Skin epidermis (tissue), 12 donors: ENCODE measurements around the gene CCR1.
"Not testable (repeated sequence)": the region's sequence is repeated elsewhere in the genome, so short reads cannot be mapped to it uniquely, and the experiment has no call there.

Experiments
- H3K27ac ChIP-seq, 21 experiments: fragments of 200-600 bp; sonication (generic) in 11 of 21; one replicate each; pipeline ENCODE4 v1.5.0; 2020; ENCODE audit warnings: mild to moderate bottlenecking in 3 of 21, inconsistent platforms in 2 of 21, moderate library complexity in 2 of 21
- H3K4me3 ChIP-seq, 7 experiments: fragments of 200-600 bp; sonication (generic) in 2 of 7; one replicate each; pipeline ENCODE4 v1.5.0; 2020; ENCODE audit warnings: inconsistent platforms in 2 of 7, mild to moderate bottlenecking in 2 of 7, moderate library complexity in 1 of 7

Gene CCR1

GRCh38 chr3:46187341-46187700, 20.8 kb downstream of the CCR1 start:
- Histone ChIP-seq H3K27ac (peak overlapping the region in 1 of 21 experiments; percentile 7), H3K4me3 (no peak overlapping the region)

- H3K4me3 ChIP-seq: no peak overlapping the region
- peak overlapping the region in 2 of 21 experiments; percentile 7 to 15 for H3K27ac ChIP-seq
Observed at GRCh38 chr3:46186471-46187340, 21.4 kb downstream of the CCR1 start.

- H3K27ac ChIP-seq: peak overlapping the region in 2 of 21 experiments; percentile 35 to 49
Observed at GRCh38 chr3:46184469-46184868, 23.6 kb downstream of the CCR1 start.

GRCh38 chr3:46183330-46183729, 24.8 kb downstream of the CCR1 start:
- Histone ChIP-seq H3K27ac (peak overlapping the region in 1 of 21 experiments; percentile 3), H3K4me3 (no peak overlapping the region)

More at GRCh38 chr3:46184469-46184868, 23.6 kb downstream of the CCR1 start:
- H3K4me3 ChIP-seq: no peak overlapping the region

GRCh38 chr3:46168583-46169345, 39.3 kb downstream of the CCR1 start:
- Histone ChIP-seq H3K27ac (no peak overlapping the region), H3K4me3 (no peak overlapping the region)

GRCh38 chr3:46163556-46164041, 44.5 kb downstream of the CCR1 start:
- no peak overlapping the region for H3K4me3 ChIP-seq
- H3K27ac ChIP-seq: peak overlapping the region in 2 of 21 experiments; percentile 13 to 48

- Histone ChIP-seq H3K27ac (peak overlapping the region in 2 of 21 experiments; percentile 13 to 48), H3K4me3 (no peak overlapping the region)
Observed at GRCh38 chr3:46162975-46163555, 45.0 kb downstream of the CCR1 start.

- not testable (repeated sequence) for H3K4me3 ChIP-seq, H3K27ac ChIP-seq
Observed at GRCh38 chr3:46157685-46158084, 50.4 kb downstream of the CCR1 start.

- no peak overlapping the region for H3K27ac ChIP-seq
- H3K4me3 ChIP-seq: no peak overlapping the region
Observed at GRCh38 chr3:46154311-46154710, 53.8 kb downstream of the CCR1 start.
